H1 (cell line): Measurements from ENCODE around the gene AGPS. TPM values are rescaled to one million over a fixed set of nuclear protein-coding genes. Genes with fewer than 3 reads are reported as not detected.

ENCODE experiments used
- BCL11A ChIP-seq, 2 experiments: IDR thresholded peaks; one replicate each; pipeline ENCODE4 v1.6.1; 2011; ENCODE audit warnings: low read depth in 2 of 2, low read length in 2 of 2, mild to moderate bottlenecking in 2 of 2
- EP300 ChIP-seq, 2 experiments: IDR thresholded peaks; 1 replicate in 1 of 2; 2 replicates in 1 of 2; pipeline ENCODE4 v1.6.1; 2011 to 2012; ENCODE audit warnings: low read depth in 2 of 2, low read length in 2 of 2, mild to moderate bottlenecking in 2 of 2, borderline replicate concordance in 1 of 2, inconsistent platforms in 1 of 2, moderate library complexity in 1 of 2
- JUN ChIP-seq: IDR thresholded peaks from 2 replicates; pipeline ENCODE4 v1.6.1; 2011; ENCODE audit warnings: low read depth, mild to moderate bottlenecking, improper control_type of control experiment, low read length
- polyA plus RNA-seq, 7 experiments: library from polyadenylated mRNA; depleted of rRNA in 3 of 7; stranded (reverse) in 5 of 7; unstranded in 2 of 7; fragments of >200 nt in 5 of 7; fragments of 200-250 nt in 2 of 7; gene quantifications; 1 replicate in 5 of 7; 2 replicates in 1 of 7; 4 replicates in 1 of 7; pipeline versions ENCODE4 v1.2.1 to v1.2.3, GENCODE V29; 2011 to 2013; ENCODE audit warnings: missing spikeins in 2 of 7, mixed read lengths in 2 of 7
- total RNA-seq: library from RNA; stranded (reverse); fragmentation: NEBNext Ultra II Directional; extraction: Animal tissue kit (Norgen Biotek cat#: 25700); gene quantifications from 2 replicates; pipeline ENCODE4 v1.2.1, GENCODE V29; 2021
- TF ChIP-seq, protein P1 (sequence below): fragments of 300-600 bp; sonication (generic); IDR thresholded peaks from 2 replicates; pipeline ENCODE4 v1.7.1; 2012; ENCODE audit warnings: low read length, moderate library complexity, mild to moderate bottlenecking, inconsistent platforms; ENCODE audit not compliant: insufficient replicate concordance
- TF ChIP-seq, protein P2 (sequence below): IDR thresholded peaks from 2 replicates; pipeline ENCODE4 v1.6.1; 2011; ENCODE audit warnings: low read depth, mild to moderate bottlenecking, low read length; ENCODE audit not compliant: insufficient read depth
- TF ChIP-seq, protein P3 (sequence below): IDR thresholded peaks from 2 replicates; pipeline ENCODE4 v1.6.1; 2011; ENCODE audit warnings: low read length, improper control_type of control experiment

Gene AGPS
- total and polyA plus RNA-seq, 2 of the 8 experiments (the other 6 are each of a cell fraction or from before 2014, with no cell fraction given) = 7.3 to 57.8 TPM

DNA sequence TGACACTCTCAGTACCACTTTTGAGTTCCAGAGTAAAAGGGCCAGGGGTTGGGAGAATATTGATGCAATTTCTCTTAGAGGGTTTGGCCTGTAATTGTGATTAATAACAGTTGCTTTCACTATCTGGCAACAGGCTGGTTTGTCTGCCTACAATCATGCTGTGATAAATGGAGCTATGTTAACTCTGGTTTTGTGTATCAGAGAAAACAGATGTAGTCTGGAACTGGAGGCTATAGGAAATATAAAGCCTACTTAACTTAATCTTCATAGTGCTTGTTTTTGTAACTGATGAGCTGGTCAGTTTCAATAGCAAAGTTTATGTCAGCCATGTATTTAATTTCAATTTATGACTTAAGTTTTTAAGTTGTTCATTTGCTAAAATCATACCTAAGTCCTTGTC is 138.0 kb downstream of the AGPS start (continued):
- TF ChIP-seq, protein P1, sequence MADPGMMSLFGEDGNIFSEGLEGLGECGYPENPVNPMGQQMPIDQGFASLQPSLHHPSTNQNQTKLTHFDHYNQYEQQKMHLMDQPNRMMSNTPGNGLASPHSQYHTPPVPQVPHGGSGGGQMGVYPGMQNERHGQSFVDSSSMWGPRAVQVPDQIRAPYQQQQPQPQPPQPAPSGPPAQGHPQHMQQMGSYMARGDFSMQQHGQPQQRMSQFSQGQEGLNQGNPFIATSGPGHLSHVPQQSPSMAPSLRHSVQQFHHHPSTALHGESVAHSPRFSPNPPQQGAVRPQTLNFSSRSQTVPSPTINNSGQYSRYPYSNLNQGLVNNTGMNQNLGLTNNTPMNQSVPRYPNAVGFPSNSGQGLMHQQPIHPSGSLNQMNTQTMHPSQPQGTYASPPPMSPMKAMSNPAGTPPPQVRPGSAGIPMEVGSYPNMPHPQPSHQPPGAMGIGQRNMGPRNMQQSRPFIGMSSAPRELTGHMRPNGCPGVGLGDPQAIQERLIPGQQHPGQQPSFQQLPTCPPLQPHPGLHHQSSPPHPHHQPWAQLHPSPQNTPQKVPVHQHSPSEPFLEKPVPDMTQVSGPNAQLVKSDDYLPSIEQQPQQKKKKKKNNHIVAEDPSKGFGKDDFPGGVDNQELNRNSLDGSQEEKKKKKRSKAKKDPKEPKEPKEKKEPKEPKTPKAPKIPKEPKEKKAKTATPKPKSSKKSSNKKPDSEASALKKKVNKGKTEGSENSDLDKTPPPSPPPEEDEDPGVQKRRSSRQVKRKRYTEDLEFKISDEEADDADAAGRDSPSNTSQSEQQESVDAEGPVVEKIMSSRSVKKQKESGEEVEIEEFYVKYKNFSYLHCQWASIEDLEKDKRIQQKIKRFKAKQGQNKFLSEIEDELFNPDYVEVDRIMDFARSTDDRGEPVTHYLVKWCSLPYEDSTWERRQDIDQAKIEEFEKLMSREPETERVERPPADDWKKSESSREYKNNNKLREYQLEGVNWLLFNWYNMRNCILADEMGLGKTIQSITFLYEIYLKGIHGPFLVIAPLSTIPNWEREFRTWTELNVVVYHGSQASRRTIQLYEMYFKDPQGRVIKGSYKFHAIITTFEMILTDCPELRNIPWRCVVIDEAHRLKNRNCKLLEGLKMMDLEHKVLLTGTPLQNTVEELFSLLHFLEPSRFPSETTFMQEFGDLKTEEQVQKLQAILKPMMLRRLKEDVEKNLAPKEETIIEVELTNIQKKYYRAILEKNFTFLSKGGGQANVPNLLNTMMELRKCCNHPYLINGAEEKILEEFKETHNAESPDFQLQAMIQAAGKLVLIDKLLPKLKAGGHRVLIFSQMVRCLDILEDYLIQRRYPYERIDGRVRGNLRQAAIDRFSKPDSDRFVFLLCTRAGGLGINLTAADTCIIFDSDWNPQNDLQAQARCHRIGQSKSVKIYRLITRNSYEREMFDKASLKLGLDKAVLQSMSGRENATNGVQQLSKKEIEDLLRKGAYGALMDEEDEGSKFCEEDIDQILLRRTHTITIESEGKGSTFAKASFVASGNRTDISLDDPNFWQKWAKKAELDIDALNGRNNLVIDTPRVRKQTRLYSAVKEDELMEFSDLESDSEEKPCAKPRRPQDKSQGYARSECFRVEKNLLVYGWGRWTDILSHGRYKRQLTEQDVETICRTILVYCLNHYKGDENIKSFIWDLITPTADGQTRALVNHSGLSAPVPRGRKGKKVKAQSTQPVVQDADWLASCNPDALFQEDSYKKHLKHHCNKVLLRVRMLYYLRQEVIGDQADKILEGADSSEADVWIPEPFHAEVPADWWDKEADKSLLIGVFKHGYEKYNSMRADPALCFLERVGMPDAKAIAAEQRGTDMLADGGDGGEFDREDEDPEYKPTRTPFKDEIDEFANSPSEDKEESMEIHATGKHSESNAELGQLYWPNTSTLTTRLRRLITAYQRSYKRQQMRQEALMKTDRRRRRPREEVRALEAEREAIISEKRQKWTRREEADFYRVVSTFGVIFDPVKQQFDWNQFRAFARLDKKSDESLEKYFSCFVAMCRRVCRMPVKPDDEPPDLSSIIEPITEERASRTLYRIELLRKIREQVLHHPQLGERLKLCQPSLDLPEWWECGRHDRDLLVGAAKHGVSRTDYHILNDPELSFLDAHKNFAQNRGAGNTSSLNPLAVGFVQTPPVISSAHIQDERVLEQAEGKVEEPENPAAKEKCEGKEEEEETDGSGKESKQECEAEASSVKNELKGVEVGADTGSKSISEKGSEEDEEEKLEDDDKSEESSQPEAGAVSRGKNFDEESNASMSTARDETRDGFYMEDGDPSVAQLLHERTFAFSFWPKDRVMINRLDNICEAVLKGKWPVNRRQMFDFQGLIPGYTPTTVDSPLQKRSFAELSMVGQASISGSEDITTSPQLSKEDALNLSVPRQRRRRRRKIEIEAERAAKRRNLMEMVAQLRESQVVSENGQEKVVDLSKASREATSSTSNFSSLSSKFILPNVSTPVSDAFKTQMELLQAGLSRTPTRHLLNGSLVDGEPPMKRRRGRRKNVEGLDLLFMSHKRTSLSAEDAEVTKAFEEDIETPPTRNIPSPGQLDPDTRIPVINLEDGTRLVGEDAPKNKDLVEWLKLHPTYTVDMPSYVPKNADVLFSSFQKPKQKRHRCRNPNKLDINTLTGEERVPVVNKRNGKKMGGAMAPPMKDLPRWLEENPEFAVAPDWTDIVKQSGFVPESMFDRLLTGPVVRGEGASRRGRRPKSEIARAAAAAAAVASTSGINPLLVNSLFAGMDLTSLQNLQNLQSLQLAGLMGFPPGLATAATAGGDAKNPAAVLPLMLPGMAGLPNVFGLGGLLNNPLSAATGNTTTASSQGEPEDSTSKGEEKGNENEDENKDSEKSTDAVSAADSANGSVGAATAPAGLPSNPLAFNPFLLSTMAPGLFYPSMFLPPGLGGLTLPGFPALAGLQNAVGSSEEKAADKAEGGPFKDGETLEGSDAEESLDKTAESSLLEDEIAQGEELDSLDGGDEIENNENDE = no peak
- TF ChIP-seq, protein P2, sequence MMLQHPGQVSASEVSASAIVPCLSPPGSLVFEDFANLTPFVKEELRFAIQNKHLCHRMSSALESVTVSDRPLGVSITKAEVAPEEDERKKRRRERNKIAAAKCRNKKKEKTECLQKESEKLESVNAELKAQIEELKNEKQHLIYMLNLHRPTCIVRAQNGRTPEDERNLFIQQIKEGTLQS = no peak
- TF ChIP-seq BCL11A (IDR thresholded peaks at IDR 0.05; ENCODE audit: low read depth in 2 of 2, low read length in 2 of 2) (no peak), EP300 (IDR thresholded peaks at IDR 0.05; ENCODE audit: borderline replicate concordance in 1 of 2, low read depth in 2 of 2, low read length in 2 of 2) (no peak), JUN (no peak)
- TF ChIP-seq, protein P3, sequence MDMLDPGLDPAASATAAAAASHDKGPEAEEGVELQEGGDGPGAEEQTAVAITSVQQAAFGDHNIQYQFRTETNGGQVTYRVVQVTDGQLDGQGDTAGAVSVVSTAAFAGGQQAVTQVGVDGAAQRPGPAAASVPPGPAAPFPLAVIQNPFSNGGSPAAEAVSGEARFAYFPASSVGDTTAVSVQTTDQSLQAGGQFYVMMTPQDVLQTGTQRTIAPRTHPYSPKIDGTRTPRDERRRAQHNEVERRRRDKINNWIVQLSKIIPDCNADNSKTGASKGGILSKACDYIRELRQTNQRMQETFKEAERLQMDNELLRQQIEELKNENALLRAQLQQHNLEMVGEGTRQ = no peak
